ENCODE measurements around the gene HLA-DQA2. TPM values are rescaled to one million over a fixed set of nuclear protein-coding genes. Genes with fewer than 3 reads are reported as not detected.
"Not testable (repeated sequence)": the region's sequence is repeated elsewhere in the genome, so short reads cannot be mapped to it uniquely, and the experiment has no call there.

HLA-DQA2 gene
- total RNA-seq, 1 donor from 2014 or later: not detected

- peaks cover 2% of the 10 kb centered on the region for H3K27me3 Mint-ChIP-seq (ENCODE audit: unreplicated experiment)
- H3K27ac Mint-ChIP-seq (ENCODE audit: unreplicated experiment): no peak overlapping the region
- H3K36me3 Mint-ChIP-seq (ENCODE audit: unreplicated experiment): no peaks in the 10 kb centered on the region
- no peak overlapping the region for H3K4me3 Mint-ChIP-seq (ENCODE audit: unreplicated experiment)
- DNase-seq: no peak
- no peaks in the 10 kb centered on the region for H3K4me1 Mint-ChIP-seq (ENCODE audit: low read depth, unreplicated experiment)
- no peak for TF ChIP-seq CTCF (IDR thresholded peaks at IDR 0.05; ENCODE audit: partially characterized antibody, unreplicated experiment)
- H3K9me3 Mint-ChIP-seq (ENCODE audit: unreplicated experiment): peaks cover 1% of the 10 kb centered on the region
Observed at GRCh38 chr6:32742374-32742773, 1.2 kb downstream of the HLA-DQA2 start.

GRCh38 chr6:32744776-32745175 is 3.6 kb downstream of the HLA-DQA2 start:
- Mint-ChIP-seq H3K9me3 (ENCODE audit: unreplicated experiment) (peaks cover 1% of the 10 kb centered on the region), H3K36me3 (ENCODE audit: unreplicated experiment) (no peaks in the 10 kb centered on the region), H3K27me3 (ENCODE audit: unreplicated experiment) (no peaks in the 10 kb centered on the region), H3K27ac (ENCODE audit: unreplicated experiment) (no peak overlapping the region), H3K4me1 (ENCODE audit: low read depth, unreplicated experiment) (no peaks in the 10 kb centered on the region), H3K4me3 (ENCODE audit: unreplicated experiment) (no peak overlapping the region)
- no peak for TF ChIP-seq CTCF (IDR thresholded peaks at IDR 0.05; ENCODE audit: partially characterized antibody, unreplicated experiment)
- DNase-seq: no peak

- H3K27ac Mint-ChIP-seq (ENCODE audit: unreplicated experiment); H3K4me1 Mint-ChIP-seq (ENCODE audit: low read depth, unreplicated experiment); H3K9me3 Mint-ChIP-seq (ENCODE audit: unreplicated experiment); H3K4me3 Mint-ChIP-seq (ENCODE audit: unreplicated experiment); H3K36me3 Mint-ChIP-seq (ENCODE audit: unreplicated experiment); DNase-seq; H3K27me3 Mint-ChIP-seq (ENCODE audit: unreplicated experiment): not testable (repeated sequence)
Observed at GRCh38 chr6:32745649-32746048, 4.5 kb downstream of the HLA-DQA2 start.

GRCh38 chr6:32752580-32752979 is 11.4 kb downstream of the HLA-DQA2 start:
- Mint-ChIP-seq H3K36me3 (ENCODE audit: unreplicated experiment) (no peaks in the 10 kb centered on the region), H3K9me3 (ENCODE audit: unreplicated experiment) (no peaks in the 10 kb centered on the region), H3K4me3 (ENCODE audit: unreplicated experiment) (no peak overlapping the region), H3K27ac (ENCODE audit: unreplicated experiment) (no peak overlapping the region), H3K4me1 (ENCODE audit: low read depth, unreplicated experiment) (no peaks in the 10 kb centered on the region), H3K27me3 (ENCODE audit: unreplicated experiment) (no peaks in the 10 kb centered on the region)
- DNase-seq: no peak
- TF ChIP-seq CTCF (IDR thresholded peaks at IDR 0.05; ENCODE audit: partially characterized antibody, unreplicated experiment): no peak

- Mint-ChIP-seq H3K4me1 (ENCODE audit: low read depth, unreplicated experiment) (no peaks in the 10 kb centered on the region), H3K27me3 (ENCODE audit: unreplicated experiment) (no peaks in the 10 kb centered on the region), H3K36me3 (ENCODE audit: unreplicated experiment) (no peaks in the 10 kb centered on the region), H3K27ac (ENCODE audit: unreplicated experiment) (no peak overlapping the region), H3K4me3 (ENCODE audit: unreplicated experiment) (no peak overlapping the region), H3K9me3 (ENCODE audit: unreplicated experiment) (no peaks in the 10 kb centered on the region)
- no peak for TF ChIP-seq CTCF (IDR thresholded peaks at IDR 0.05; ENCODE audit: partially characterized antibody, unreplicated experiment)
- DNase-seq: no peak
Observed at GRCh38 chr6:32759669-32760068, 18.5 kb downstream of the HLA-DQA2 start.

GRCh38 chr6:32761072-32761471 is 19.9 kb downstream of the HLA-DQA2 start:
- Mint-ChIP-seq H3K9me3 (ENCODE audit: unreplicated experiment) (no peaks in the 10 kb centered on the region), H3K4me3 (ENCODE audit: unreplicated experiment) (no peak overlapping the region), H3K27ac (ENCODE audit: unreplicated experiment) (no peak overlapping the region), H3K27me3 (ENCODE audit: unreplicated experiment) (no peaks in the 10 kb centered on the region), H3K36me3 (ENCODE audit: unreplicated experiment) (no peaks in the 10 kb centered on the region), H3K4me1 (ENCODE audit: low read depth, unreplicated experiment) (no peaks in the 10 kb centered on the region)
- no peak for TF ChIP-seq CTCF (IDR thresholded peaks at IDR 0.05; ENCODE audit: partially characterized antibody, unreplicated experiment)
- no peak for DNase-seq

Measured in glutamatergic neuron (in vitro differentiated cells).